Measurements from ENCODE around the gene PPEF1. TPM values are rescaled to one million over a fixed set of nuclear protein-coding genes. Genes with fewer than 3 reads are reported as not detected.

PPEF1 gene
- total RNA-seq, 1 experiment from 2014 or later, result 0.52 TPM

GRCh38 chrX:18677161-18677869, 30.1 kb upstream of the PPEF1 start:
- H3K4me3 Mint-ChIP-seq, result no peak overlapping the region

More at GRCh38 chrX:18677161-18677869, 30.1 kb upstream of the PPEF1 start:
- no peak for DNase-seq
- H3K4me1 ChIP-seq (ENCODE audit: insufficient read depth, low read length), result no peaks in the 10 kb centered on the region; the same call in 1 of the 2 replicates
- H3K23ac ChIP-seq (ENCODE audit: insufficient read length, low read depth, low read length), result no peak overlapping the region
- no peak overlapping the region for H3K14ac ChIP-seq (ENCODE audit: insufficient read depth, low read length)
- H3K9me3 ChIP-seq (ENCODE audit: control insufficient read depth, low read depth, low read length), result peaks cover 38% of the 10 kb centered on the region
- no peak overlapping the region for H3K18ac ChIP-seq (ENCODE audit: insufficient read length, low read depth, low read length)
- no peak overlapping the region for H2AK5ac ChIP-seq (ENCODE audit: insufficient read length, low read length)
- no peak overlapping the region for H3K4me2 ChIP-seq (ENCODE audit: insufficient read depth, insufficient read length, low read length)
- Mint-ChIP-seq H3K27ac (no peak overlapping the region; a peak in 1 of 7 replicates), H3K9me3 (peaks cover 59 to 68% of the 10 kb centered on the region in 2 experiments), H3K36me3 (ENCODE audit: insufficient read depth in 1 of 3, low read depth in 3 of 3) (peaks cover 0 to 5% (median 2%) of the 10 kb centered on the region in 3 experiments; a peak in 4 of 7 replicates), H3K27me3 (ENCODE audit: low read depth) (peaks cover 6% of the 10 kb centered on the region), H3K4me1 (peaks cover 0 to 6% of the 10 kb centered on the region in 2 experiments; a peak in 2 of 4 replicates)
- no peak overlapping the region for H4K91ac ChIP-seq (ENCODE audit: insufficient read length, low read depth, low read length)
- no peaks in the 10 kb centered on the region for H4K20me1 ChIP-seq (ENCODE audit: control insufficient read depth, insufficient read depth, insufficient read length)
- no CpG with 5 or more reads among the region's 17 CpGs for WGBS (ENCODE audit: extremely low coverage, insufficient read length, low lambda C conversion rate)
- no peak overlapping the region for H2BK5ac ChIP-seq (ENCODE audit: insufficient read length, low read length)
- peaks cover 3% of the 10 kb centered on the region; the same call in 1 of the 2 replicates for H3K79me2 ChIP-seq (ENCODE audit: insufficient read depth, low read length)
- H2BK15ac ChIP-seq (ENCODE audit: low read depth, low read length), result no peak overlapping the region
- no peak overlapping the region for H3K9ac ChIP-seq (ENCODE audit: extremely low read depth, insufficient read length, low read length)
- H2AFZ ChIP-seq (ENCODE audit: low read length), result no peak overlapping the region
- no peak overlapping the region for H2BK120ac ChIP-seq (ENCODE audit: low read depth, low read length, poor library complexity, severe bottlenecking)
- no peak overlapping the region for H4K8ac ChIP-seq (replicated peaks; ENCODE audit: insufficient read length, low read depth, low read length)
- no peak overlapping the region for H3T11ph ChIP-seq (ENCODE audit: low read length)
- no peaks in the 10 kb centered on the region for H3K79me1 ChIP-seq (ENCODE audit: insufficient read depth, low read depth, low read length, poor library complexity, severe bottlenecking)
- H3K27ac ChIP-seq (ENCODE audit: insufficient read length, low read depth, low read length), result no peak overlapping the region
- no peak overlapping the region for H3K4ac ChIP-seq (ENCODE audit: low read depth, low read length)
- no peak for TF ChIP-seq CTCF (conservative IDR thresholded peaks at IDR 0.05)
- H4K5ac ChIP-seq (ENCODE audit: insufficient read length, low read depth, low read length), result no peak overlapping the region
- no peak overlapping the region for H3K56ac ChIP-seq (ENCODE audit: insufficient read length, low read depth, low read length)
- peaks cover 3% of the 10 kb centered on the region for H3K23me2 ChIP-seq (ENCODE audit: insufficient read length, low read depth, low read length, poor library complexity, severe bottlenecking)
- H2BK20ac ChIP-seq (ENCODE audit: low read depth, low read length, poor library complexity, severe bottlenecking), result no peak overlapping the region
- no peaks in the 10 kb centered on the region for H3K27me3 ChIP-seq (ENCODE audit: insufficient read depth, low read length)
- no peak overlapping the region for H2BK12ac ChIP-seq (ENCODE audit: insufficient read length, low read depth, low read length)

Measured in H9 (cell line).